ENCODE data around the gene GDA. TPM values are rescaled to one million over a fixed set of nuclear protein-coding genes. Genes with fewer than 3 reads are reported as not detected.

GDA gene
- total and polyA plus RNA-seq, 2 of the 8 experiments (the other 6 are each of a cell fraction or from before 2014, with no cell fraction given) = 0.35 to 3.0 TPM

- no peak overlapping the region for H3K56ac ChIP-seq (replicated peaks; ENCODE audit: insufficient read length, low read depth, low read length)
- H4K91ac ChIP-seq (replicated peaks; ENCODE audit: insufficient read length, low read length) = no peak overlapping the region
- CTCF ChIA-PET (ENCODE audit: partially characterized antibody) = interaction anchor here (0.6 to 6.4 kb wide), 46 partner anchors 8 to 1205 kb away, joined by 3 to 67 read pairs (median 4); no protein-coding TSS in a partner anchor
- H3K79me2 ChIP-seq (ENCODE audit: control insufficient read depth in 1 of 2, insufficient read depth in 2 of 2, low read length in 2 of 2) = no peaks in the 10 kb centered on the region
- no peak overlapping the region for H2BK5ac ChIP-seq (ENCODE audit: low read depth, low read length)
- whole genome bisulfite sequencing, 2 experiments (ENCODE audit: extremely low coverage in 1 of 2, insufficient coverage in 1 of 2, insufficient read length in 1 of 2, insufficient replicate concordance in 2 of 2, low coverage in 1 of 2, low lambda C conversion rate in 2 of 2, missing lambda C conversion rate in 1 of 2) = 66% methylated on average over 9 of the region's 9 CpGs; no CpG with 5 or more reads in 1 of the 2 experiments
- H4K5ac ChIP-seq (ENCODE audit: insufficient read length, low read depth, low read length) = no peak overlapping the region
- H3K4me3 ChIP-seq (ENCODE audit: extremely low read depth in 1 of 4, insufficient read depth in 2 of 4, low read depth in 3 of 4, low read length in 4 of 4) = no peak overlapping the region
- no peaks in the 10 kb centered on the region for H3K36me3 ChIP-seq (ENCODE audit: control insufficient read depth in 2 of 4, insufficient read depth in 4 of 4, low read length in 3 of 4)
- peak; percentile 94 for FAIRE-seq
- no peak overlapping the region for H3K23ac ChIP-seq (ENCODE audit: insufficient read length)
- no peak overlapping the region for H2BK15ac ChIP-seq (ENCODE audit: low read length)
- H3K14ac ChIP-seq (ENCODE audit: insufficient read length) = no peak overlapping the region
- H3K79me1 ChIP-seq (ENCODE audit: low read depth, low read length) = no peaks in the 10 kb centered on the region
- H2BK12ac ChIP-seq (ENCODE audit: low read depth, low read length) = no peak overlapping the region
- no peak overlapping the region for H3K18ac ChIP-seq (ENCODE audit: extremely low read depth, low read length)
- H3K4me2 ChIP-seq (ENCODE audit: insufficient read depth in 1 of 2, low read depth in 2 of 2, low read length in 2 of 2) = no peak overlapping the region
- no peaks in the 10 kb centered on the region for H3K27me3 ChIP-seq (replicated peaks in 1 of 4; ENCODE audit: control insufficient read depth in 3 of 4, extremely low read depth in 1 of 4, insufficient read depth in 3 of 4, low read length in 3 of 4)
- no peak overlapping the region for H4K8ac ChIP-seq (ENCODE audit: extremely low read depth, insufficient read depth, low read length)
- no peak overlapping the region for H2BK20ac ChIP-seq (ENCODE audit: low read length)
- H2BK120ac ChIP-seq (replicated peaks; ENCODE audit: low read depth, low read length) = no peak overlapping the region
- H3K23me2 ChIP-seq (ENCODE audit: low read depth, low read length) = no peaks in the 10 kb centered on the region
- no peak overlapping the region for H2AK5ac ChIP-seq (ENCODE audit: low read depth, low read length)
- H3K27ac ChIP-seq (ENCODE audit: low read depth, low read length) = no peak overlapping the region
- no peaks in the 10 kb centered on the region for H3K4me1 ChIP-seq (replicated peaks in 1 of 4; ENCODE audit: control insufficient read depth in 3 of 4, insufficient read depth in 4 of 4, low read length in 3 of 4)
- no peak overlapping the region for H2AFZ ChIP-seq (ENCODE audit: low read length)
- DNase-seq (ENCODE audit: low read depth in 1 of 2, low spot score in 2 of 2) = peak in 1 of 2 experiments; percentile 67
- H3K9ac ChIP-seq (replicated peaks in 1 of 4; ENCODE audit: extremely low read depth in 1 of 4, low read depth in 3 of 4, low read length in 3 of 4) = no peak overlapping the region
- no peaks in the 10 kb centered on the region for H4K20me1 ChIP-seq (replicated peaks in 1 of 2; ENCODE audit: control insufficient read depth in 1 of 2, insufficient read depth in 2 of 2, low read length in 2 of 2)
- H3K9me3 ChIP-seq (ENCODE audit: insufficient read depth in 2 of 2, low read depth in 1 of 2, low read length in 1 of 2) = no peaks in the 10 kb centered on the region
- H3K4ac ChIP-seq (replicated peaks; ENCODE audit: insufficient read length, low read depth, low read length) = no peak overlapping the region
- POLR2A ChIA-PET (ENCODE audit: partially characterized antibody) = no interaction called here
- TF ChIP-seq TAF1 (IDR thresholded peaks at IDR 0.05; ENCODE audit: low read depth, low read length) (no peak), TBP (IDR thresholded peaks at IDR 0.05; ENCODE audit: low read depth, low read length) (no peak), CBX5 (IDR thresholded peaks at IDR 0.05; ENCODE audit: low read depth, low read length) (no peak), CTCF (IDR thresholded peaks at IDR 0.05; ENCODE audit: control extremely low read depth in 1 of 3, insufficient read depth in 1 of 3, low read depth in 1 of 3, low read length in 3 of 3) (peak; percentile 5 to 77 (median 75)), BCL11A (IDR thresholded peaks at IDR 0.05; ENCODE audit: low read depth in 2 of 2, low read length in 2 of 2) (no peak), KDM1A (IDR thresholded peaks at IDR 0.05; ENCODE audit: borderline replicate concordance, low read length) (no peak), RAD21 (IDR thresholded peaks at IDR 0.05 in 1 of 2, conservative IDR thresholded peaks at IDR 0.05 in 1 of 2; ENCODE audit: low read depth in 2 of 2, low read length in 2 of 2) (peak; percentile 86), ATF3 (IDR thresholded peaks at IDR 0.05; ENCODE audit: insufficient read depth, low read depth, low read length) (no peak), KDM5A (IDR thresholded peaks at IDR 0.05; ENCODE audit: low read length) (no peak)
These were observed 122.6 kb downstream of the GDA start for GRCh38 chr9:72271613-72272478.
